Astrocyte of the spinal cord (primary cell): Measurements from ENCODE around the gene MPHOSPH9.

Experiments
- DNase-seq: peaks from one replicate; pipeline ENCODE4 v3.0.0; 2011; ENCODE audit warnings: low read depth, low spot score
- H3K4me3 ChIP-seq: 2 replicates; pipeline ENCODE4 v1.5.1; 2011; ENCODE audit warnings: low read depth, mild to moderate bottlenecking, low read length, moderate library complexity
- in situ Hi-C: cut with HindIII; loops from 2 replicates; pipeline ENCODE4 v1.10.0; 2017; ENCODE audit warnings: low sequenced_read_pairs
- TF ChIP-seq, protein P1 (sequence below): IDR thresholded peaks from 2 replicates; pipeline ENCODE4 v1.5.1; 2012; ENCODE audit warnings: low read depth, mild to moderate bottlenecking, low read length, inconsistent platforms

Gene MPHOSPH9

DNA sequence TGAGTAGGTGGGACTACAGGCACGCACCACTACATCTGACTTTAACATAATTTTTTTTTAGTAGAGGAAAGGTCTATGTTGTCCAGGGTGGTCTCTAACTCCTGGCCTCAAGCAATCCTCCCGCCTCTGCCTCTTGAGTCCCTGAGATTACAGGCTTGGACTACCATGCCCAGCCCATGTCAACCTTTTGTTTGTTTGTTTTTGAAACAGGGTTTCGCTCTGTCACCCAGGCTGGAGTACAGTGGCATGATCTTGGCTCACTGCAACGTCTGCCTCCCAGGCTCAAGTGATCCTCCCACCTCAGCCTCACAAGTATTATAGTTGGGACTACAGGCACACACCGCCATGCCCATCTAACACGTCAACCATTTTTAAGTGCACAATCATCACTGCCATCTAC, 111.3 kb downstream of the MPHOSPH9 start:
- in situ Hi-C loops = no loop called here
- TF ChIP-seq, protein P1, sequence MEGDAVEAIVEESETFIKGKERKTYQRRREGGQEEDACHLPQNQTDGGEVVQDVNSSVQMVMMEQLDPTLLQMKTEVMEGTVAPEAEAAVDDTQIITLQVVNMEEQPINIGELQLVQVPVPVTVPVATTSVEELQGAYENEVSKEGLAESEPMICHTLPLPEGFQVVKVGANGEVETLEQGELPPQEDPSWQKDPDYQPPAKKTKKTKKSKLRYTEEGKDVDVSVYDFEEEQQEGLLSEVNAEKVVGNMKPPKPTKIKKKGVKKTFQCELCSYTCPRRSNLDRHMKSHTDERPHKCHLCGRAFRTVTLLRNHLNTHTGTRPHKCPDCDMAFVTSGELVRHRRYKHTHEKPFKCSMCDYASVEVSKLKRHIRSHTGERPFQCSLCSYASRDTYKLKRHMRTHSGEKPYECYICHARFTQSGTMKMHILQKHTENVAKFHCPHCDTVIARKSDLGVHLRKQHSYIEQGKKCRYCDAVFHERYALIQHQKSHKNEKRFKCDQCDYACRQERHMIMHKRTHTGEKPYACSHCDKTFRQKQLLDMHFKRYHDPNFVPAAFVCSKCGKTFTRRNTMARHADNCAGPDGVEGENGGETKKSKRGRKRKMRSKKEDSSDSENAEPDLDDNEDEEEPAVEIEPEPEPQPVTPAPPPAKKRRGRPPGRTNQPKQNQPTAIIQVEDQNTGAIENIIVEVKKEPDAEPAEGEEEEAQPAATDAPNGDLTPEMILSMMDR = no peak
- no peak overlapping the region for H3K4me3 ChIP-seq
- no peak for DNase-seq

DNA sequence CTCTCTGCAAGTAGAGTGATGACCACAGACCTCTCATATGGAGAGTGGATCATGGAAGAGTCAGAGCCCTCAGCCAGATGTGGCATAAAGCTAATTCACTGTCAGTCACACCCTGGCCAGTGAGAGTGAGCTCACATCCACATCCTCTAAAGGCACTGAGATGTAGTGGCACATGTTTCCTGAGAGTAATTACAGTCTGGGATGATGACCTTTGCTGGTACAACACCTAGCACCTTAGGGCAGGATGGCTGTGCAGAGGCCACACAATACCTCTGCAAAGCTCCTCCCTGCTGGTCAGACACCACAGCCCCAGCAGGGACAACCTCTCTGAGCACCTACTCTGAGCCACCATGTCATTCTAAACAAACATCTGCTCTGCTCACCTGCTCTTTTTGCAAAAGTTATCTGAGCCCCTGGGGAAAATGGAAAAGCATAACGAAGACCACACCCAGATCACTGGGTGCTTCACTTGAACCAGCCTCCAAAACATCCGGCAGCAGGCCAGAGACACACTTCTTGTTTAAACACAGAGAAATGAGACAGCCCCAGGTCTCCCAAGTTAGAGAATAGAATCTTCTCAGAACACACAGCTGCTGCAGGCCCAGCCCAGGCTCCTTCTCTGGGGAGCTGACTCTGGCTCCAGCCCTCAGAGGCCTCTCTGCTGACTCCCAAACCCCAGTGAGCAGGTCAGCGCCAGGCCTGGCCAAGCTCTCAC, 112.3 kb downstream of the MPHOSPH9 start:
- no peak for DNase-seq
- H3K4me3 ChIP-seq = no peak overlapping the region
- TF ChIP-seq, protein P1 = no peak
- in situ Hi-C loops = no loop called here

DNA sequence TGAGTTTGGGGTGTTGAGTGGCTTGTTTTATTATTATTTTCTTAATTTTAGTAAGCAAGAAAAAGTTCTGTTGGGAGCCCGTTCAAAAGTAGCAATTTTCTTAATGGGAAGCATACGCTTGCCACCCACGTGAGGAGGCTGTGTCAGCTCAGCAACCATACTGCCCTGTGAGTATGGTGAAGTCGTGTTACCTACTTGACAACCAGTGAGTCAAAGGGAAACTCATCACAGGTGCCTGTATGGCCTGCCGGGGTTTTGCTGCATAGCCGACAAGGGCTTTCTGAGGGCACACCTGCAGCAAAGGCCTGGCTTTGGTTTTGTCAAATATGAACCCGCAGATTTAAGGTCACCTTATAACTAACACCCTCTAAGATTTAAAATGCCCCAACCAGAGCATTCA, 113.1 kb downstream of the MPHOSPH9 start:
- in situ Hi-C loops = no loop called here
- TF ChIP-seq, protein P1 = no peak
- no peak overlapping the region for H3K4me3 ChIP-seq
- DNase-seq = no peak

DNA sequence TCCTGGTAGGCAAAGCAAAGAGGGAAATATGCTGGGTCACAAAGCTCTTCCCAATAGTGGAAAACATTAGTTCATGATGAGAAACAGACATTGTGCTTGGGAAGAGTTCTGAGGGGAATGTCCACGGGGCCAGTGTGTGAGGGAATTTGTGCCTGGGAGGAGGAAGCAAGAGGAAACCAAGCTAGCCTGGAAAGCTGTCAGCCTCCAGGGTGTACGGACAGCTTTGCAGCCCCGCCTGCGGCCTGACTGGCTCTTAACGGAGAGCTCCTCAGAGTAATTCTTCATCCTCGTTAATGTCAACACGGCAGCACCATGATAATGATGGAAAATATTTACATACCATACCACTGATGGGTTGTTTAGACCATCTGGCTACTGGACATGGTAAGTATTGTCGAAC, 114.4 kb downstream of the MPHOSPH9 start:
- no peak for DNase-seq
- no peak overlapping the region for H3K4me3 ChIP-seq
- in situ Hi-C loops = no loop called here
- TF ChIP-seq, protein P1 = no peak

GRCh38 chr12:123115409-123116121, 117.4 kb downstream of the MPHOSPH9 start:
- in situ Hi-C loops = no loop called here
- no peak overlapping the region for H3K4me3 ChIP-seq
- peak; percentile 91 for DNase-seq
- TF ChIP-seq, protein P1 = no peak

DNA sequence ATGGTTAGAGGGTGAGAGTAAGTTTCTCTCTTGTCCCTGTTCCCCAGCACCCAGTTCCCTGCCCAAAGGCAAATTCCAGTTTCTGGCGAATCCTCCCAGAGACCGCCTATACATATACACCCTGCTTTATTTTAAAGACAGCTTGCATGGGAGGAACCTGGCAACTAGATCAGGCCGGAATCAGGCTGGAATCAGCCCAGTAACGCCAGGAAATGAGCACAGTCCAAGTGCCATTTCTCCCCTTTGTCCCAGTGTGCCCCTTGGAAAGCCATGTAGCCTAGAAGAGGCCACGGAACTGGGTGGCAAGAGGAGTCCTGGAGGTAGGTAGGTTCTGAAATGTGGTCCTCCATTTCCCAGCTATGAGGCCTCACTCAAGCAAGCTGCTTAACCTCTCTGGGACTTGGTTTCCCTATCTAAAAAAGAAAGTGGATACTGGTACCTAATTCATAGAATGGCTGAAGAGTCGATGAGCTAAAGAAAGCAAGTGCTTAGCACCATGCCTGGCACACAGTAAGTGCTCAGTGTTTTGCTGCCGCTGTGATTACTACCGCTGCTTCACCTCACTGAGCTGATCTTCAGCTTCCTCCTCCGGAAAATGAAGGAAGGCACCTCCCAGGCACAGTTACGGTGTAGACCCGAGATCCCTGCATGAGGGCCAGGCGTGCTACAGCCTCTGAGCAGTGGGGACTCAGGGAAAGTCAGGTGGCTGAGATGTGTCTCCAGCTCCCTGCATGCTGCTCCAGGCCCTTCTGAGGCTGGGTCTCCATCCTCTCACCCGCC, 118.4 kb downstream of the MPHOSPH9 start:
- in situ Hi-C loops = no loop called here
- DNase-seq = no peak

More for the DNA sequence above, 118.4 kb downstream of the MPHOSPH9 start:
- no peak overlapping the region for H3K4me3 ChIP-seq
- TF ChIP-seq, protein P1 = no peak
